ENCODE data around the gene PHKB.

DNA sequence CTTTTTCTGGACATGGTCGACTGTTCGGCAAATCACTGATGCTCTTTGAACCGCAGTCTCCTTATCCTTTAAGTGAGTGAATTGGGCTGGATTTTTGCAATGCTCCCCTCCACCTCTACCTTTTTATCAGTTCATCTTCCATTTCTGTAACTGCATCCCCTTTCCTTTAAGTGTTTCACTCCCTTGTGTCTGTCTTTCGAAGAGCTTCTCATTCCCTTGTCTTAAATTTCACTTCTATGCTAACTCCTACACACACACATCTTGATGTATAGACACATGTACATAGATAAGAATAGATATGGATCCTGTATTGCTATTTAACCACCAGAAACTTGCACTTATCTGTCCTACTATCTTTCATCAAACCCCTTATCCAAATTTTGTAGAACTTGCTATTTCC, 250.7 kb downstream of the PHKB start:
- TF ChIP-seq POLR2A (IDR thresholded peaks at IDR 0.05; ENCODE audit: low read depth, low read length) (no peak), POLR2AphosphoS5 (IDR thresholded peaks at IDR 0.05; ENCODE audit: low read depth, low read length) (no peak), TAF1 (IDR thresholded peaks at IDR 0.05; ENCODE audit: borderline replicate concordance, low read depth, low read length) (no peak)

All from GM12892 (cell line).